ENCODE data around the gene SLC9C2.
A peak's percentile ranks its signal among the peaks of the same experiment; 100 is the strongest.

SLC9C2 gene

DNA sequence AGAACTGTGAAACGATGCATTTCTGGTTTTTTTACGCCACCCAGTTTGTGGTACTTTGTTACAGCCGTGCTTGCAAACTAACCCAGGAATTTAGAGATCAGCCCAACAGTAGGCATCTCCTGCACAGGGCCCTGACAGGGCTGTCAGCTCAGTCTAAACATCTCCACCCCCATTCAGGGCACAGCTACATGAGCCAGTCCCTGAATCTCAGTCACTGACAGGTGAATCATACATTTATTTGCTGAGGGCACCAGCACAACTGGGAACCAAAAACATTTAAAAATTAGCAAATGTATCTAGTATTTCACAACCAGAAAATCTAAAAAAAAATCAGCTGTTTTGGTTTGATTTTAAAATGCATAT is 95.0 kb downstream of the SLC9C2 start:
- no peaks in the 10 kb centered on the region for H3K9me3 Mint-ChIP-seq
- H3K27ac Mint-ChIP-seq, result peak overlapping the region; percentile 84
- H3K36me3 Mint-ChIP-seq (ENCODE audit: low read depth), result no peaks in the 10 kb centered on the region
- peaks cover 25% of the 10 kb centered on the region for H3K4me1 Mint-ChIP-seq
- DNase-seq, result no peak
- TF ChIP-seq, protein P1, sequence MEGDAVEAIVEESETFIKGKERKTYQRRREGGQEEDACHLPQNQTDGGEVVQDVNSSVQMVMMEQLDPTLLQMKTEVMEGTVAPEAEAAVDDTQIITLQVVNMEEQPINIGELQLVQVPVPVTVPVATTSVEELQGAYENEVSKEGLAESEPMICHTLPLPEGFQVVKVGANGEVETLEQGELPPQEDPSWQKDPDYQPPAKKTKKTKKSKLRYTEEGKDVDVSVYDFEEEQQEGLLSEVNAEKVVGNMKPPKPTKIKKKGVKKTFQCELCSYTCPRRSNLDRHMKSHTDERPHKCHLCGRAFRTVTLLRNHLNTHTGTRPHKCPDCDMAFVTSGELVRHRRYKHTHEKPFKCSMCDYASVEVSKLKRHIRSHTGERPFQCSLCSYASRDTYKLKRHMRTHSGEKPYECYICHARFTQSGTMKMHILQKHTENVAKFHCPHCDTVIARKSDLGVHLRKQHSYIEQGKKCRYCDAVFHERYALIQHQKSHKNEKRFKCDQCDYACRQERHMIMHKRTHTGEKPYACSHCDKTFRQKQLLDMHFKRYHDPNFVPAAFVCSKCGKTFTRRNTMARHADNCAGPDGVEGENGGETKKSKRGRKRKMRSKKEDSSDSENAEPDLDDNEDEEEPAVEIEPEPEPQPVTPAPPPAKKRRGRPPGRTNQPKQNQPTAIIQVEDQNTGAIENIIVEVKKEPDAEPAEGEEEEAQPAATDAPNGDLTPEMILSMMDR (IDR thresholded peaks at IDR 0.05), result no peak
- peaks cover 7% of the 10 kb centered on the region for H3K27me3 Mint-ChIP-seq (ENCODE audit: low read depth, poor library complexity)
- H3K4me3 Mint-ChIP-seq, result no peak overlapping the region

DNA sequence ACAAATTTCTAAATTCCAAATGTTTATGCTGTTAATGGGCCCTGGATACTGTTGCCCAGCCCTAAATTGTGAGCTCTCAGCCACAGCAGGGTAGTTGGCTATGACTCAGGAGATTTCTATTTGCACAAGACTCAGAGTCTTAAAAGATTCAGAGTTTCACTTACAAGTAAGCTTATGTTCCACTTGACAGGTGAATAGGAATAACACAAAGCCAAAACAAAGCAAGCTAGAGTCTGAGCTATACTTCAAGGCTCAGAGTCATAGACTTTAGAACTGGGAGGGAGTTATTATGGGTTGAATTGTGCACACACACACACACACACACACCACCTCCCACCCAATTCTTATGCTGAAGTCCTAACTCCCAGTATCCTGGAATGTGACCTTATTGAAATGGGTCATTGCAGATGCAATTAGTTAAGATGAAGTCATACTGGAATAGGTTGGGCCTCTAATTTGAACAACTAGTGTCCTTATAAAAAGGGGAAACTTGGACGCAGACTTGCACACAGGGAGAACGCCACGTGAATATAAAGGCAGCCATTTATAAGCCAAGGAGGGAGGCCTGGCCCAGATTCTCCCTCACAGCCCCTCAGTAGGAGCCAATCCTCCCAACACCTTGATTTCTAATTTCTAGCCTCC is 95.5 kb downstream of the SLC9C2 start:
- H3K27me3 Mint-ChIP-seq (ENCODE audit: low read depth, poor library complexity), result peaks cover 7% of the 10 kb centered on the region
- no peak overlapping the region for H3K4me3 Mint-ChIP-seq
- DNase-seq, result peak; percentile 16
- H3K4me1 Mint-ChIP-seq, result peaks cover 25% of the 10 kb centered on the region
- H3K9me3 Mint-ChIP-seq, result no peaks in the 10 kb centered on the region
- TF ChIP-seq, protein P1 (IDR thresholded peaks at IDR 0.05), result no peak
- H3K27ac Mint-ChIP-seq, result peak overlapping the region; percentile 84
- H3K36me3 Mint-ChIP-seq (ENCODE audit: low read depth), result no peaks in the 10 kb centered on the region

DNA sequence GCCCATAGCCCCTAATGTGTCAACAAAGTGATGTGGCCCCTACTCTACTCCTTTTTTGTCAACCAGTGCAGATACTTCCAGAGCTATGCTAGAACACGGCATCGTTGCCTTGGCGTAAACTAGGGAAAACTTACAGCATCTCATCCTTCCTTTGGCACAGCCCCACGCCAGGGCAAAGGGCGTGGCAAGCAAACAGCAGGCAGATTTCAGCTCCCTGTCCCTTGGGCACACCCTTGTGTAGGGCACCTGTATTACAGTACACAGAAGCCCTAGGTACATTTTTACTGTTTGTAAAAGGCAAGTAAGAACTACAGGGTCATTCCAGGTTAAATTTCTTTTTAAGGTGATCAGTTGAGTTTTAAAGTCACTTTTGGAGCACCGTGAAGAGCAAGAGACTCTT is 96.4 kb downstream of the SLC9C2 start:
- no peak overlapping the region for H3K4me3 Mint-ChIP-seq
- H3K36me3 Mint-ChIP-seq (ENCODE audit: low read depth), result no peaks in the 10 kb centered on the region
- H3K9me3 Mint-ChIP-seq, result no peaks in the 10 kb centered on the region
- no peak overlapping the region for H3K27ac Mint-ChIP-seq
- TF ChIP-seq, protein P1 (IDR thresholded peaks at IDR 0.05), result no peak
- no peaks in the 10 kb centered on the region for H3K27me3 Mint-ChIP-seq (ENCODE audit: low read depth, poor library complexity)
- peaks cover 25% of the 10 kb centered on the region for H3K4me1 Mint-ChIP-seq
- DNase-seq, result no peak

DNA sequence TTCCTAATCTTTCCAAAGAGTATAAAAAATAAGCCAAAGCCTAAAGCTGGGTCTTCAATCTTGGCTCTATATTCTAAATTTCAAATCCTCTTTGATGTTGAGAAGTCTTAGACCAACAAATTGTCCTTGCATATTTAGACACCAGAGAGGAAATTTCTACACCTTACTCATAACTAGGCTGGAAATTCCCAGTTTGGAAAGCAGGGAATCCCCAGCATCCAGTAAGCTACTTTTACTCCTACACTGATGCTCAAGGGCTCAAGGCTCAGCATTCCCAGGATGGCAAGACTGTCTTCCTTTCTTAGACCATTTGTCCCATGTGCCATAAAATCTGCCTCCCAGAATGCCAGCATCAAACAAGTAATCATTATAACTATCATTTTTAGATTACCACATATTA is 97.5 kb downstream of the SLC9C2 start:
- Mint-ChIP-seq H3K36me3 (ENCODE audit: low read depth) (no peaks in the 10 kb centered on the region), H3K4me3 (no peak overlapping the region), H3K9me3 (no peaks in the 10 kb centered on the region), H3K27ac (no peak overlapping the region), H3K27me3 (ENCODE audit: low read depth, poor library complexity) (no peaks in the 10 kb centered on the region), H3K4me1 (peaks cover 25% of the 10 kb centered on the region)
- DNase-seq, result no peak
- TF ChIP-seq, protein P1 (IDR thresholded peaks at IDR 0.05), result no peak

DNA sequence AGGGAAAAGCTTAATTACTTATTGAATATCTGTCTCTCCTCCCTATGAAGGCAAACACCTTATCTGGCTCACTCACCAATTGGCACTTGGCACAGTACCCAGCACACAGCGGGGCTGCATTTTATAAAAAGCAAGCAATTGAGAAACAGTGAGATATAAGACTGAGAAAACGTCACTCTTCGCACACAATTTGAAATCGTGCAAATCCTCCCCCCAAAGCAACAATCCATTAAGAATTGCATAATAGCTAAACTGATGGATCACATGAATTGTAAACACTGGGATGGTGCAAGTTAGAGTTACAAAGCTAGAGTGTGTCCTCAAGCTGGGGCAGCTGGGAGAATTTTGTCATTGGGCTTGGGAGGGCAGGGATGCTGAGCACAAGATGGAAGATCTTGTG is 98.6 kb downstream of the SLC9C2 start:
- Mint-ChIP-seq H3K27ac (no peak overlapping the region), H3K4me3 (no peak overlapping the region), H3K9me3 (no peaks in the 10 kb centered on the region), H3K27me3 (ENCODE audit: low read depth, poor library complexity) (peaks cover 2% of the 10 kb centered on the region), H3K36me3 (ENCODE audit: low read depth) (no peaks in the 10 kb centered on the region), H3K4me1 (peaks cover 25% of the 10 kb centered on the region)
- no peak for DNase-seq
- TF ChIP-seq, protein P1 (IDR thresholded peaks at IDR 0.05), result no peak

DNA sequence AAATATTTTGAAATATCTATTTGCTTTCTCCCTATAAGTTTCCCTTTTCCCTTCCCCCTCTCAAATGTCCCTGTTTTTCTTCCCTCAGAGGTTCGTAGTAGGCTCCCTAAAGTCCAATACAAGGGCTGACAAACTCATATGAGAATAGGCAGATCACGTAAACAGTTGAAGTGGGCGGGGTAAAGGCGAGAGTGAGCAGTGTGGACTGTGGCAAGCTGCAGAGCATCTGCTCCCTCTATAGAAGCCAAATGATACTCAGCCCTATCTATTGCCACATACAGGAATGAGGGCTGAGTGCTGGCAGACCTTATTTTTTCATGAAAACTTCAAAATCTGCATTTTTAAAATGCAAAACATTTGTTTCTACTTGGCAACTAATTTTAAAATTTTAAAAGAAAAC is 99.5 kb downstream of the SLC9C2 start:
- peaks cover 4% of the 10 kb centered on the region for H3K27me3 Mint-ChIP-seq (ENCODE audit: low read depth, poor library complexity)
- H3K9me3 Mint-ChIP-seq, result no peaks in the 10 kb centered on the region
- peaks cover 20% of the 10 kb centered on the region for H3K4me1 Mint-ChIP-seq
- TF ChIP-seq, protein P1 (IDR thresholded peaks at IDR 0.05), result no peak
- no peaks in the 10 kb centered on the region for H3K36me3 Mint-ChIP-seq (ENCODE audit: low read depth)
- DNase-seq, result no peak
- H3K4me3 Mint-ChIP-seq, result no peak overlapping the region
- no peak overlapping the region for H3K27ac Mint-ChIP-seq

Measured in nephron progenitor cell (in vitro differentiated cells).